Right lobe of liver (tissue), 6 donors: Measurements from ENCODE around the gene MAP2K6. TPM values are rescaled to one million over a fixed set of nuclear protein-coding genes. Genes with fewer than 3 reads are reported as not detected.

Experiments
- ATAC-seq, 4 donors: fragments of 200-7000 bp; cut with Tn5 transposase; one replicate each; pipeline ENCODE4 v1.9.1; 2020; ENCODE audit warnings: mild to moderate bottlenecking in 4 of 4, moderate library complexity in 4 of 4
- DNase-seq, 3 donors: peaks; one replicate each; pipeline ENCODE4 v3.0.0-alpha.2; 2020
- H3K27ac ChIP-seq, 3 donors: fragments of 200-600 bp; one replicate each; pipeline ENCODE4 v1.8.0; 2022
- H3K27me3 ChIP-seq, 2 donors: fragments of 200-600 bp; one replicate each; pipeline ENCODE4 v1.8.0; 2022
- H3K36me3 ChIP-seq, 4 donors: fragments of 200-600 bp; sonication (generic) in 1 of 4; one replicate each; pipeline versions ENCODE4 v1.5.1 to v1.8.0; 2017 to 2022; ENCODE audit warnings: control low read depth in 1 of 4
- H3K4me1 ChIP-seq, 4 donors: fragments of 200-600 bp; sonication (generic) in 1 of 4; one replicate each; pipeline versions ENCODE4 v1.5.1 to v1.8.0; 2017 to 2022; ENCODE audit warnings: control low read depth in 1 of 4
- H3K4me3 ChIP-seq, 3 donors: fragments of 200-600 bp; one replicate each; pipeline ENCODE4 v1.8.0; 2022
- H3K9me3 ChIP-seq, 4 donors: fragments of 200-600 bp; sonication (generic) in 1 of 4; one replicate each; pipeline versions ENCODE4 v1.5.1 to v1.8.0; 2017 to 2022; ENCODE audit warnings: control low read depth in 1 of 4
- POLR2A ChIP-seq: fragments of 450-650 bp; IDR thresholded peaks from one replicate; pipeline ENCODE4 v1.6.1; 2017; ENCODE audit warnings: antibody characterized with exemption, mild to moderate bottlenecking
- WGBS: methylation state at CpG from one replicate; pipeline ENCODE4 v1.1.6; 2018; ENCODE audit warnings: low coverage, low lambda C conversion rate; ENCODE audit not compliant: insufficient coverage; ENCODE audit errors: missing lambda C conversion rate; 5-methylcytosine and 5-hydroxymethylcytosine counted together
- intact Hi-C, 2 donors: fragments of 100-400 bp; cut with DNase I; formaldehyde crosslinking; loops; one replicate each; pipeline versions ENCODE4 v1.11.2 to v1.14.1; 2022
- total RNA-seq, 6 experiments: library from RNA; depleted of rRNA in 2 of 6; stranded (reverse); fragments of >200 nt in 2 of 6; fragmentation: NEBNext Ultra II Directional in 3 of 6; extraction: Animal tissue kit (Norgen Biotek cat#: 25700) in 3 of 6; gene quantifications; one replicate each; pipeline versions ENCODE4 v1.1.0 to v1.2.4, GENCODE V29; 2016 to 2023
- TF ChIP-seq, protein P1 (sequence below), 4 donors: fragments of 200-600 bp in 3 of 4; fragments of 450-650 bp in 1 of 4; IDR thresholded peaks; one replicate each; pipeline versions ENCODE4 v1.5.1 to v1.8.0; 2016 to 2022; ENCODE audit warnings: antibody characterized with exemption in 4 of 4, mild to moderate bottlenecking in 2 of 4
- donor health status: DM: no; HTN: yes; CAD: no.
- donor health status: DM: no; HTN: no; CAD: no.
- donor health status: DM: no; HTN: no; CAD: no.
- donor health status: DM: no; HTN: yes; CAD: no.
- donor health status: DM: no; HTN: yes; CAD: no.

The MAP2K6 gene
- total RNA-seq, 6 experiments from 2014 or later = 1.8 to 3.6 (median 2.3) TPM

DNA sequence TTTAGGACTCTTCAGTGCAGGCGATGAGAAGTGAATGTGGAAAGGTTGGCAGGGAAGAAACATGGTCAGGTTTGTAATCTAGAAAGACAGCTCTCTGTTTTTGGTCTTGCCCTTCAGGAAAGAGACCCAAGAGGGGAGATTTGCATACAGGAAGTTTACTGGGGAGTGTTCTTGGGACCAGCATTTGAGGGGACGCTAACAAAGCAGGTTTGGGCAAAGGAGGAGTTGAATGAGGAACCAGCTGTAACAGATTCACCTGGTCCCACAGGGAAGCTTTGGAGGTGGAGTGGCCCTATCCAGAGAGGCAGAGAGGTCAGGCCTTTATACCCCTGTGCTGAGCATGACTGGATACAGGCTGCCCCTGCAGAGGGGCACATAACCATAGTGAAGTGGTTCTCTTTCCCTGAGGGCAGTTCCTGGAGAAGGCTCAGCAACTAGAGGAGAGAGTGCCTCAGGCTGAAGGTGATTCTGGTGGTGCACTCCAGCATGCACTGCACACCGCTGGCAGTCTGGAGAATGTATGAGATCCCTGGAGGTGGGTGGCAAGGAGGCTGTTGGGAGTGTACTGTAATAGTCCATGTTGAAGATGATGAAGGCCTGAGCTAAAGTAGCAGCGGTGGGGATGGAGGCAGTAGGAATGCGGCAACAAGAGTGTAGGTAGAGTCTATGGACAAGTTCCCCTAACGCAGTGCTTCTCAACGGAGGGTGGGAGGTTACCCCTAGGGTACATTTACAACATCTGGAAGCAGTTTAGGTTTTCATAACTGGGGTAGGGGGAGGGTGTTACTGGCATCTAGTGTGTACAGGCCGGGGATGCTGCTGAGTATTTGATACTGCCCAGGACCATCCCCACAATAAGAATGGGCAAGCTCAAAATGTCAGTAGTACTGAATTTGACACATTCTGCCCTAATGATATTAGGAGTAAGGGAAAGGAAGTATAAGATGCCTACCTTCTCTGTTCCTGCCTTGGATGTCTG, 37.2 kb downstream of the MAP2K6 start:
- TF ChIP-seq POLR2A = no peak
- TF ChIP-seq, protein P1, sequence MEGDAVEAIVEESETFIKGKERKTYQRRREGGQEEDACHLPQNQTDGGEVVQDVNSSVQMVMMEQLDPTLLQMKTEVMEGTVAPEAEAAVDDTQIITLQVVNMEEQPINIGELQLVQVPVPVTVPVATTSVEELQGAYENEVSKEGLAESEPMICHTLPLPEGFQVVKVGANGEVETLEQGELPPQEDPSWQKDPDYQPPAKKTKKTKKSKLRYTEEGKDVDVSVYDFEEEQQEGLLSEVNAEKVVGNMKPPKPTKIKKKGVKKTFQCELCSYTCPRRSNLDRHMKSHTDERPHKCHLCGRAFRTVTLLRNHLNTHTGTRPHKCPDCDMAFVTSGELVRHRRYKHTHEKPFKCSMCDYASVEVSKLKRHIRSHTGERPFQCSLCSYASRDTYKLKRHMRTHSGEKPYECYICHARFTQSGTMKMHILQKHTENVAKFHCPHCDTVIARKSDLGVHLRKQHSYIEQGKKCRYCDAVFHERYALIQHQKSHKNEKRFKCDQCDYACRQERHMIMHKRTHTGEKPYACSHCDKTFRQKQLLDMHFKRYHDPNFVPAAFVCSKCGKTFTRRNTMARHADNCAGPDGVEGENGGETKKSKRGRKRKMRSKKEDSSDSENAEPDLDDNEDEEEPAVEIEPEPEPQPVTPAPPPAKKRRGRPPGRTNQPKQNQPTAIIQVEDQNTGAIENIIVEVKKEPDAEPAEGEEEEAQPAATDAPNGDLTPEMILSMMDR (IDR thresholded peaks at IDR 0.05) = no peak
- no peaks in the 10 kb centered on the region for H3K27me3 ChIP-seq
- H3K9me3 ChIP-seq = no peaks in the 10 kb centered on the region
- WGBS = 92% methylated on average over 5 of the region's 8 CpGs
- intact Hi-C loops = no loop called here
- no peaks in the 10 kb centered on the region for H3K36me3 ChIP-seq
- no peak overlapping the region for H3K27ac ChIP-seq
- H3K4me1 ChIP-seq = peaks cover 0 to 4% (median 0%) of the 10 kb centered on the region in 4 donors
- no peak overlapping the region for H3K4me3 ChIP-seq
- ATAC-seq = no peak
- no peak for DNase-seq

DNA sequence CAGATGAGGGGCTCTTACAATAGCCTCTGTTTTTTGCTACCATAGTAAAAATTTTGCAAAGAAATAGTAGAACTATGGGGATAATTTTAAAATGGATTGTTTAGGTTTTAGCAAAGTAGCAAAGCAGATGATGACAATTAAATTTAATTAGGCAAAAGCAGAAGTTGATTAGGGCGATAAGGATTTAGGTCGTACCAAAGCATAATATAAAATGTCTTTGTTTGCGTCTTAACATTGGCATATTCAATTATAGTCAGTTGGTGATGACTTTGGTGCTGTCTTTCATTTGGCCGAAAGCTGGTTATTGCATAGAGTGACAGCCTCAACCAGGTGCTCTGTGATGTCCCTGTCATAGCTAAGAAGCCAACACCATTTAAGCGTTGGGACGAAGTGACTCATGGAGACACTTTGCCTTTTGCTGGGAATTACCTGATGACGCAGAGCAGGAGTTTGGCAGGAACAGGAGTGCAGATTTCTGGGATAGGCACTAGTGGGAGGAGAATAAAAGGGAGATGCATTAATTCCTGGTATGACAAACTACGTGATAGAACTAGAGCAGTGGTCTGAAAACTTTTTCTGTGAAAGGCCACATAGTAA, 38.3 kb downstream of the MAP2K6 start:
- WGBS = 90% methylated on average over 7 of the region's 8 CpGs
- no peak for DNase-seq
- intact Hi-C loops = no loop called here
- no peak for TF ChIP-seq POLR2A
- TF ChIP-seq, protein P1 (IDR thresholded peaks at IDR 0.05) = no peak
- Histone ChIP-seq H3K9me3 (no peaks in the 10 kb centered on the region), H3K36me3 (no peaks in the 10 kb centered on the region), H3K27me3 (no peaks in the 10 kb centered on the region), H3K27ac (no peak overlapping the region), H3K4me1 (peaks cover 0 to 4% (median 0%) of the 10 kb centered on the region in 4 donors), H3K4me3 (no peak overlapping the region)
- ATAC-seq = no peak

- H3K27ac ChIP-seq = no peak overlapping the region
- whole genome bisulfite sequencing = 74% methylated on average over 4 of the region's 4 CpGs
- TF ChIP-seq POLR2A = no peak
- TF ChIP-seq, protein P1 (IDR thresholded peaks at IDR 0.05) = no peak
- ATAC-seq (no peak), DNase-seq (no peak)
- intact Hi-C loops = no loop called here
- H3K4me3 ChIP-seq = no peak overlapping the region
- H3K27me3 ChIP-seq = no peaks in the 10 kb centered on the region
- H3K4me1 ChIP-seq = no peaks in the 10 kb centered on the region
- H3K36me3 ChIP-seq = no peaks in the 10 kb centered on the region
- H3K9me3 ChIP-seq = no peaks in the 10 kb centered on the region
These were observed 39.6 kb downstream of the MAP2K6 start for GRCh38 chr17:69454051-69454450.

GRCh38 chr17:69455040-69455439, 40.5 kb downstream of the MAP2K6 start:
- Histone ChIP-seq H3K27me3 (no peaks in the 10 kb centered on the region), H3K36me3 (no peaks in the 10 kb centered on the region), H3K9me3 (no peaks in the 10 kb centered on the region), H3K4me3 (no peak overlapping the region), H3K27ac (no peak overlapping the region), H3K4me1 (no peaks in the 10 kb centered on the region)
- WGBS = 86% methylated on average over 1 of the region's 1 CpG
- DNase-seq (no peak), ATAC-seq (no peak)
- intact Hi-C loops = no loop called here
- no peak for TF ChIP-seq POLR2A
- TF ChIP-seq, protein P1 (IDR thresholded peaks at IDR 0.05) = no peak
